Testis (tissue), 2 donors: ENCODE data around the gene BAIAP3.

Experiments
- CTCF ChIP-seq, 3 experiments: fragments of 450-650 bp in 2 of 3; fragments of 200-600 bp in 1 of 3; sonication (generic) in 1 of 3; IDR thresholded peaks; one replicate each; pipeline ENCODE4 v1.5.1; 2016 to 2019; ENCODE audit warnings: antibody characterized with exemption in 3 of 3, mild to moderate bottlenecking in 2 of 3, moderate library complexity in 1 of 3
- POLR2A ChIP-seq: fragments of 450-650 bp; IDR thresholded peaks from one replicate; pipeline ENCODE4 v1.6.1; 2017; ENCODE audit warnings: antibody characterized with exemption, mild to moderate bottlenecking, moderate library complexity

- TF ChIP-seq CTCF (IDR thresholded peaks at IDR 0.05): no peak
- TF ChIP-seq POLR2A: no peak
Measured at GRCh38 chr16:1377406-1378010, 44.1 kb downstream of the BAIAP3 start.
